Cardiac muscle cell (in vitro differentiated cells and primary cell): Measurements from ENCODE around the gene SRP19. TPM values are rescaled to one million over a fixed set of nuclear protein-coding genes. Genes with fewer than 3 reads are reported as not detected.
"Not testable (repeated sequence)": the region's sequence is repeated elsewhere in the genome, so short reads cannot be mapped to it uniquely, and the experiment has no call there.

Experiments used
- DNase-seq, 2 donors: peaks; one replicate each; pipeline versions ENCODE4 v3.0.0 to v3.0.0-alpha.2; 2010 to 2017; ENCODE audit warnings: low read depth in 1 of 2, low spot score in 1 of 2
- H3K27ac ChIP-seq: fragments of 200-600 bp; sonication (generic); 2 replicates; pipeline ENCODE4 v1.5.1; 2016
- H3K27me3 ChIP-seq: fragments of 200-600 bp; sonication (generic); 2 replicates; pipeline ENCODE4 v1.6.0; 2016; ENCODE audit warnings: control low read depth
- H3K36me3 ChIP-seq: fragments of 200-600 bp; sonication (generic); 2 replicates; pipeline ENCODE4 v1.5.1; 2016; ENCODE audit warnings: control low read depth
- H3K4me1 ChIP-seq: fragments of 200-600 bp; sonication (generic); 2 replicates; pipeline ENCODE4 v1.8.1; 2017; ENCODE audit warnings: low read depth, mild to moderate bottlenecking, mixed run types
- H3K4me3 ChIP-seq: fragments of 200-600 bp; sonication (generic); 2 replicates; pipeline ENCODE4 v1.5.1; 2016; ENCODE audit warnings: mild to moderate bottlenecking
- H3K9me3 ChIP-seq: fragments of 200-600 bp; sonication (generic); 2 replicates; pipeline ENCODE4 v1.5.1; 2017; ENCODE audit warnings: low read depth, mild to moderate bottlenecking, control low read depth
- polyA plus RNA-seq: library from polyadenylated mRNA; unstranded; fragments of >200 nt; fragmentation: Nextera tagmentation; extraction: Ambion mirVana; gene quantifications from 2 replicates; pipeline ENCODE4 v1.2.1, GENCODE V29; 2016
- total RNA-seq: library from RNA; depleted of rRNA; stranded (reverse); fragments of >200 nt; gene quantifications from 2 replicates; pipeline ENCODE4 v1.2.3, GENCODE V29; 2016
- TF ChIP-seq, protein P1 (sequence below): IDR thresholded peaks from 2 replicates; pipeline ENCODE4 v1.5.1; 2012; ENCODE audit warnings: low read depth, mild to moderate bottlenecking, low read length

Gene SRP19
- total and polyA plus RNA-seq, 2 experiments from 2014 or later, result 69.1 to 130 TPM

DNA sequence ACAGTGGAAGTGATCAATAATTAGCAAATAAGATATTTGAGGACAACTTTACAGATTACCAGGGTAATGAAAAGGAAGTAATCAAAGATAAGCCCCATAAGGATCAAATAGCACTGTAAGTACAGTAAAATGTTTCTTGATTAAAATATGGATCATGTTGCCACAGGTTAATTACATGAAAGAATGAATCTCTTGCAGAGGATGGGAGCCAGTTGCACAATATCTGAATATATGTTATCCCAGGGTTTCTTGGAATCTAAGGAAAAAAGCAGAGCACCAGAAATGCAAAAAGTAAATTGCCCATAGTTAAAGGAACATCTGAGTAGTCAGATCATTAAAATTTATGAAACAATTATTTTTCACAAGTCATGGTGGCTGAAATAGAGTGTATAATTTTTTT is 13.8 kb upstream of the SRP19 start:
- Histone ChIP-seq H3K27me3 (no peaks in the 10 kb centered on the region), H3K9me3 (no peaks in the 10 kb centered on the region), H3K4me1 (peaks cover 5% of the 10 kb centered on the region), H3K27ac (no peak overlapping the region), H3K4me3 (no peak overlapping the region), H3K36me3 (no peaks in the 10 kb centered on the region)
- DNase-seq, result no peak
- TF ChIP-seq, protein P1, sequence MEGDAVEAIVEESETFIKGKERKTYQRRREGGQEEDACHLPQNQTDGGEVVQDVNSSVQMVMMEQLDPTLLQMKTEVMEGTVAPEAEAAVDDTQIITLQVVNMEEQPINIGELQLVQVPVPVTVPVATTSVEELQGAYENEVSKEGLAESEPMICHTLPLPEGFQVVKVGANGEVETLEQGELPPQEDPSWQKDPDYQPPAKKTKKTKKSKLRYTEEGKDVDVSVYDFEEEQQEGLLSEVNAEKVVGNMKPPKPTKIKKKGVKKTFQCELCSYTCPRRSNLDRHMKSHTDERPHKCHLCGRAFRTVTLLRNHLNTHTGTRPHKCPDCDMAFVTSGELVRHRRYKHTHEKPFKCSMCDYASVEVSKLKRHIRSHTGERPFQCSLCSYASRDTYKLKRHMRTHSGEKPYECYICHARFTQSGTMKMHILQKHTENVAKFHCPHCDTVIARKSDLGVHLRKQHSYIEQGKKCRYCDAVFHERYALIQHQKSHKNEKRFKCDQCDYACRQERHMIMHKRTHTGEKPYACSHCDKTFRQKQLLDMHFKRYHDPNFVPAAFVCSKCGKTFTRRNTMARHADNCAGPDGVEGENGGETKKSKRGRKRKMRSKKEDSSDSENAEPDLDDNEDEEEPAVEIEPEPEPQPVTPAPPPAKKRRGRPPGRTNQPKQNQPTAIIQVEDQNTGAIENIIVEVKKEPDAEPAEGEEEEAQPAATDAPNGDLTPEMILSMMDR, result no peak

DNA sequence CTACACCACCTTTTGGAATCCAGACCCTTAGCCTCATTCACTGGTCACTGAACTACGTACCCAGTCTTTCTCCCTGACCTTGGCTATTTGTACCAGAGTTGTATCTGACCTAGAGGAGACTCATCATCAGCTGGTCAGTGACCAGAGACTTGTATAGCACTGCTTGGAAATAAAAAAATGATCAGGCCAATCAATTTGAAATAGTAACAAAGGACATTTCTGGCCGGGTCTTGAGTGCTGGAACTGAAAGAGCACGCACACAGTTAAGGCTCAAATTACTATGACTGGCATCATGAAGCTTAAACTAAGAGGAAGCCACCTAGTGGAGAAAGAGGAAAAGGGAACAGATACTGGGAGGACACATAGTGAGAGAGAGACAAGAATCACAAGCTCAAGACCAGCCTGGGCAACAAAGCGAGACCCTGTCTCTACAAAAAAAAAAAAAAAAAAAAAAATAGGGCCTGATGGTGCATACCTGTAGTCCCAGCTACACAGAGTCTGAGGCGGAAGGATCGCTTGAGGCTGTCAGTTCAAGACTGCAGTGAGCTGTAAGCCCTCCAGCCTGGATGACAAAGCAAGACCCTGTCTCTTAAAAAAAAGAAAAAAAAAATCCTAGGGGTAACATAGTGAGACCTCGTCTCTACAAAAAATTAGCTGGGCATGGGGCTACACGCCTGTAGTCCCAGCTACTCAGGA is 12.8 kb upstream of the SRP19 start:
- Histone ChIP-seq H3K27me3 (no peaks in the 10 kb centered on the region), H3K4me1 (peaks cover 5% of the 10 kb centered on the region), H3K27ac (no peak overlapping the region), H3K4me3 (no peak overlapping the region), H3K9me3 (no peaks in the 10 kb centered on the region), H3K36me3 (no peaks in the 10 kb centered on the region)
- DNase-seq, result peak; percentile 79
- TF ChIP-seq, protein P1, result peak; percentile 76

DNA sequence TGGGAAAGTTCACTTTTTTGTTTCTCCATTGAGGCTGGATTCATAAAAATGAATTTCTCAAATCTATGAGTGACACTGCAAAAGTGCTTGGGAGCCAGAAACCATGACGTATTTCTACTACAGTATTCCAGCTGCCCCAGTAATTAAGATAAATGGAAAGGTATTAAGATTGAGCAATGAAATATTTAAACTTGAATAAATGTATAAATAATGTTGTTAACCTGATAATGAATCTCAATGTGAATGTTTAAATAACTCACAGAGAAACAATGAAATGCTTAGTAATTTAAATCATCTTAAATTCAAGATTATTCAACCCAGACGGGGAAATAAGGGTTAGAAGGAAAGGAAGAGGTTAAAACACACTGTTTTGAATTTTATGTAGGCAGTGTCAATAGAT is 11.2 kb upstream of the SRP19 start:
- no peaks in the 10 kb centered on the region for H3K36me3 ChIP-seq
- H3K27ac ChIP-seq, result no peak overlapping the region
- no peaks in the 10 kb centered on the region for H3K27me3 ChIP-seq
- peaks cover 5% of the 10 kb centered on the region for H3K4me1 ChIP-seq
- H3K9me3 ChIP-seq, result no peaks in the 10 kb centered on the region
- TF ChIP-seq, protein P1, result no peak
- H3K4me3 ChIP-seq, result no peak overlapping the region
- no peak for DNase-seq

- no peak for DNase-seq
- Histone ChIP-seq H3K9me3 (no peaks in the 10 kb centered on the region), H3K4me1 (no peaks in the 10 kb centered on the region), H3K27me3 (peaks cover 8% of the 10 kb centered on the region), H3K4me3 (no peak overlapping the region), H3K27ac (no peak overlapping the region), H3K36me3 (no peaks in the 10 kb centered on the region)
- TF ChIP-seq, protein P1, result no peak
Measured at GRCh38 chr5:112854651-112855050, 6.4 kb upstream of the SRP19 start.

DNA sequence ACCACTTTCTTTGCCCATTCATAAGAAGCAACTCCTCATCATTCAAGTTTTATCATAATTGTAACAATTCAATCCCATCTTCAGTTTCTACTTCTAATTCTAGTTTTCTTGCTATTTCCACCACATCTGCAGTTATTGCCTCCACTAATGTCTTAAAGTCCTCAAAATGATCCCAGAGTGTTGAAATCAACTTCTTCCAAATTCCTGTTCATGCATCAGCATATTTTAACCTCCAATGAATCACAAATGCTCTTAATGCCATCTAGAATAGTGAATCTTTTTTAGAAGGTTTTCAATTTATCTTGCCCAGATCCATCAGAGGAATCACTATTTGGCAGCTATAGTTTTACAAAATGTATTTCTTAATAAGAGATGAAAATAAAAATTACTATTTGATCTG is 3.2 kb upstream of the SRP19 start:
- Histone ChIP-seq H3K36me3 (no peaks in the 10 kb centered on the region), H3K4me1 (no peaks in the 10 kb centered on the region), H3K27me3 (peaks cover 8% of the 10 kb centered on the region), H3K4me3 (no peak overlapping the region), H3K9me3 (no peaks in the 10 kb centered on the region), H3K27ac (no peak overlapping the region)
- DNase-seq, result no peak
- TF ChIP-seq, protein P1, result no peak

- H3K27me3 ChIP-seq, DNase-seq, H3K9me3 ChIP-seq, H3K4me1 ChIP-seq, H3K4me3 ChIP-seq: not testable (repeated sequence)
- H3K27ac ChIP-seq, result peak overlapping the region; percentile 93
- H3K36me3 ChIP-seq, result peaks cover 14% of the 10 kb centered on the region
Measured at GRCh38 chr5:112860571-112860928, 537 bp upstream of the SRP19 start.
